ENCODE measurements around the gene WWTR1. TPM values are rescaled to one million over a fixed set of nuclear protein-coding genes. Genes with fewer than 3 reads are reported as not detected.

Gene WWTR1
- total and polyA plus RNA-seq, 2 of the 4 experiments (the other 2 are of a cell fraction): 38.9 to 65.3 TPM

GRCh38 chr3:149527531-149528339 is 130.1 kb downstream of the WWTR1 start:
- no peak overlapping the region for H4K91ac ChIP-seq (ENCODE audit: insufficient read depth, low read depth, low read length)
- peaks cover 24% of the 10 kb centered on the region for H3K36me3 ChIP-seq (ENCODE audit: control insufficient read depth, insufficient read depth, low read length)
- peak overlapping the region in 1 of 2 experiments; percentile 45; a peak in 1 of 4 replicates for H4K8ac ChIP-seq (ENCODE audit: low read depth in 2 of 2, low read length in 2 of 2)
- H2BK120ac ChIP-seq (ENCODE audit: low read depth, low read length): no peak overlapping the region
- no peak overlapping the region for H3K18ac ChIP-seq (ENCODE audit: low read depth, low read length)
- H3K9me1 ChIP-seq (ENCODE audit: insufficient read depth, low read length): peaks cover 15% of the 10 kb centered on the region
- no peak overlapping the region for H3K4me3 ChIP-seq (ENCODE audit: insufficient read depth, low read depth, low read length)
- no peak overlapping the region for H3K4ac ChIP-seq (ENCODE audit: low read depth, low read length)
- ChIA-PET CTCF (interaction anchor here (0.8 to 1.5 kb wide), 3 partner anchors 190 to 281 kb away, joined by 3 to 4 read pairs (median 4); no protein-coding TSS in a partner anchor), POLR2A (ENCODE audit: unreplicated experiment) (interaction anchor here (0.6 kb wide), 1 partner anchor 13 kb away, joined by 3 read pairs; no protein-coding TSS in a partner anchor)
- peak; percentile 19; the same call in 1 of the 2 replicates for TF ChIP-seq SMC3 (IDR thresholded peaks at IDR 0.05; ENCODE audit: low read depth, low read length)
- peak; percentile 40 for TF ChIP-seq RAD21 (IDR thresholded peaks at IDR 0.05; ENCODE audit: low read length)
- 0 out of 2 replicates have a peak, but pooled peaks have one; percentile 21 for TF ChIP-seq CTCF (conservative IDR thresholded peaks at IDR 0.05; ENCODE audit: low read depth, low read length)
- no peak for TF ChIP-seq USF2 (IDR thresholded peaks at IDR 0.05; ENCODE audit: low read depth, low read length)
- H2BK5ac ChIP-seq (ENCODE audit: low read depth, low read length, poor library complexity, severe bottlenecking): no peak overlapping the region
- dilution Hi-C loops (cut with HindIII; ENCODE audit: low sequenced_read_pairs, unreplicated experiment) (no loop called here), intact Hi-C loops (cut with micrococcal nuclease) (no loop called here), in situ Hi-C loops (cut with MboI; ENCODE audit: low sequenced_read_pairs) (no loop called here)
- peaks cover 9% of the 10 kb centered on the region for H3K4me1 ChIP-seq (ENCODE audit: control insufficient read depth, insufficient read depth, low read length)
- no peak overlapping the region for H2BK20ac ChIP-seq (ENCODE audit: low read depth, low read length)
- H3K23ac ChIP-seq (ENCODE audit: low read depth, low read length): no peak overlapping the region
- H3K79me1 ChIP-seq (ENCODE audit: low read depth in 1 of 2, low read length in 2 of 2): peaks cover 26 to 61% of the 10 kb centered on the region in 2 experiments
- BruUV-seq (replicated peaks): no TSS peak
- no peak overlapping the region for H2AK9ac ChIP-seq (replicated peaks; ENCODE audit: low read depth, low read length, poor library complexity)
- DNase-seq: peak; percentile 39
- no peaks in the 10 kb centered on the region for H3K9me3 ChIP-seq (ENCODE audit: control insufficient read depth, insufficient read depth, low read length)
- no peak overlapping the region for H4K5ac ChIP-seq (ENCODE audit: low read depth, low read length)
- WGBS, 2 experiments (ENCODE audit: extremely low coverage in 2 of 2, insufficient read length in 1 of 2): 83% methylated on average over 2 of the region's 5 CpGs; no CpG with 5 or more reads in 1 of the 2 experiments
- H2AFZ ChIP-seq (replicated peaks; ENCODE audit: low read length, poor library complexity): peak overlapping the region; percentile 40
- ATAC-seq (ENCODE audit: low read depth): peak; percentile 40; the same call in 1 of the 2 replicates
- H3K27me3 ChIP-seq (ENCODE audit: control insufficient read depth, insufficient read depth, low read length): no peaks in the 10 kb centered on the region
- H3K14ac ChIP-seq (replicated peaks; ENCODE audit: low read depth, low read length): no peak overlapping the region
- no peak overlapping the region for H3K56ac ChIP-seq (ENCODE audit: extremely low read depth, insufficient read depth, low read length)
- H3K4me2 ChIP-seq (ENCODE audit: low read depth, low read length): no peak overlapping the region
- peaks cover 9% of the 10 kb centered on the region for H4K20me1 ChIP-seq (ENCODE audit: insufficient read depth, low read length)
- H3K27ac ChIP-seq (ENCODE audit: insufficient read depth, low read length): no peak overlapping the region
- no peak overlapping the region for H3K9ac ChIP-seq (ENCODE audit: low read depth, low read length)
- no peak overlapping the region for H2BK15ac ChIP-seq (ENCODE audit: low read depth, low read length)
- no peak overlapping the region for H2AK5ac ChIP-seq (ENCODE audit: low read depth, low read length)

Data from IMR-90 (cell line).